NCI-H345 (cell line): Measurements from ENCODE around the gene WIPF1.

Experiments used
- DNase-seq: peaks from one replicate; lab custom pipeline; 2025; lab: John Stamatoyannopoulos, UW

Gene WIPF1

GRCh38 chr2:174597345-174598047 is at the start of gene WIPF1:
WIPF1 (minus strand) TSS chr2:174597804; CDS start chr2:174585573, 12,231 bp downstream.
- DNase-seq, result no peak

- no peak for DNase-seq
Measured at GRCh38 chr2:174645296-174645695, 47.7 kb upstream of the WIPF1 start.

- DNase-seq, result no peak
Measured at GRCh38 chr2:174644406-174644805, 46.8 kb upstream of the WIPF1 start.

GRCh38 chr2:174643356-174643755 is 45.8 kb upstream of the WIPF1 start:
- DNase-seq, result no peak

GRCh38 chr2:174641168-174641567 is 43.6 kb upstream of the WIPF1 start:
- no peak for DNase-seq

GRCh38 chr2:174636987-174637386 is 39.4 kb upstream of the WIPF1 start:
- DNase-seq, result no peak

GRCh38 chr2:174635776-174636404 is 38.3 kb upstream of the WIPF1 start:
- DNase-seq, result no peak

GRCh38 chr2:174635015-174635593 is 37.5 kb upstream of the WIPF1 start:
- no peak for DNase-seq

GRCh38 chr2:174634130-174635014 is 36.8 kb upstream of the WIPF1 start:
- no peak for DNase-seq

- no peak for DNase-seq
Measured at GRCh38 chr2:174633623-174633930, 36.0 kb upstream of the WIPF1 start.

- no peak for DNase-seq
Measured at GRCh38 chr2:174632841-174633622, 35.4 kb upstream of the WIPF1 start.

GRCh38 chr2:174631009-174631981 is 33.7 kb upstream of the WIPF1 start:
- no peak for DNase-seq

GRCh38 chr2:174630107-174630506 is 32.5 kb upstream of the WIPF1 start:
- no peak for DNase-seq

GRCh38 chr2:174629506-174629905 is 31.9 kb upstream of the WIPF1 start:
- no peak for DNase-seq

GRCh38 chr2:174628528-174629169 is 31.0 kb upstream of the WIPF1 start:
- DNase-seq, result no peak

- DNase-seq, result no peak
Measured at GRCh38 chr2:174627216-174627615, 29.6 kb upstream of the WIPF1 start.

- no peak for DNase-seq
Measured at GRCh38 chr2:174624895-174625430, 27.4 kb upstream of the WIPF1 start.

GRCh38 chr2:174623690-174624089 is 26.1 kb upstream of the WIPF1 start:
- DNase-seq, result no peak

- no peak for DNase-seq
Measured at GRCh38 chr2:174623106-174623637, 25.6 kb upstream of the WIPF1 start.

GRCh38 chr2:174621323-174621722 is 23.7 kb upstream of the WIPF1 start:
- DNase-seq, result no peak
